GM12878 (cell line): ENCODE results near the gene PPP1R37. TPM values are rescaled to one million over a fixed set of nuclear protein-coding genes. Genes with fewer than 3 reads are reported as not detected.

Experiments used
- ATAC-seq: fragments of 200-7000 bp; cut with Tn5 transposase; 3 replicates; pipeline ENCODE4 v1.9.1; 2020; ENCODE audit warnings: mild to moderate bottlenecking, moderate library complexity
- BruUV-seq: library from RNA; stranded (reverse); fragments of 400-500 nt; replicated peaks from 2 replicates; lab custom pipeline; 2021; lab: Mats Ljungman, UMichigan
- CTCF ChIA-PET: fragments of 300-600 bp; sonication (Branson Sonifier 250); formaldehyde crosslinking; extraction: SDS; loops from one replicate; lab custom pipeline; 2021; ENCODE audit warnings: inconsistent platforms; lab: Yijun Ruan, JAX
- POLR2A ChIA-PET: fragments of 350-600 bp; formaldehyde crosslinking; extraction: SDS; loops from one replicate; lab custom pipeline; 2021; ENCODE audit warnings: inconsistent platforms; lab: Charles Lee
- RAD21 ChIA-PET: fragments of 300-600 bp; sonication (Branson Sonifier 250); formaldehyde crosslinking; loops from one replicate; lab custom pipeline; 2023; ENCODE audit warnings: antibody characterized with exemption; ENCODE audit not compliant: unreplicated experiment; lab: Charles Lee
- SMC1A ChIA-PET: fragments of 300-600 bp; sonication (Branson Sonifier 250); formaldehyde crosslinking; loops from one replicate; lab custom pipeline; 2023; ENCODE audit not compliant: unreplicated experiment, uncharacterized antibody; lab: Charles Lee
- DNase-seq: peaks from one replicate; pipeline ENCODE4 v3.0.0-alpha.2; 2011; ENCODE audit warnings: low read depth, low spot score
- FAIRE-seq: peaks from 3 replicates; lab custom pipeline; 2011; peaks lifted over from hg19 to GRCh38; lab: Jason Lieb, UNC
- H2AFZ ChIP-seq: 2 replicates; pipeline ENCODE4 v1.6.0; 2011; ENCODE audit warnings: low read depth, low read length, control low read depth; ENCODE audit not compliant: control insufficient read depth
- H3K27ac ChIP-seq: 2 replicates; pipeline ENCODE4 v1.5.1; 2011; ENCODE audit warnings: control low read depth; ENCODE audit not compliant: control insufficient read depth, insufficient read depth
- H3K27me3 ChIP-seq, 2 experiments: replicated peaks in 1 of 2; 2 replicates each; pipeline versions ENCODE4 v1.6.0 to v1.6.1; 2011; ENCODE audit warnings: low read length in 1 of 2; ENCODE audit not compliant: control insufficient read depth in 2 of 2, insufficient read depth in 2 of 2
- H3K36me3 ChIP-seq, 2 experiments: 2 replicates each; pipeline ENCODE4 v1.5.1; 2011; ENCODE audit warnings: low read length in 1 of 2; ENCODE audit not compliant: control insufficient read depth in 2 of 2, insufficient read depth in 2 of 2
- H3K4me1 ChIP-seq: 2 replicates; pipeline ENCODE4 v1.6.1; 2011; ENCODE audit warnings: mild to moderate bottlenecking, low read length, moderate library complexity, mixed read lengths; ENCODE audit not compliant: control insufficient read depth, insufficient read depth
- H3K4me2 ChIP-seq: 2 replicates; pipeline ENCODE4 v1.6.0; 2011; ENCODE audit warnings: control low read depth; ENCODE audit not compliant: control insufficient read depth, insufficient read depth
- H3K4me3 ChIP-seq: fragments of 200-600 bp; sonication (generic); 2 replicates; pipeline ENCODE4 v1.5.1; 2016
- H3K79me2 ChIP-seq: 2 replicates; pipeline ENCODE4 v1.6.0; 2011; ENCODE audit warnings: low read length; ENCODE audit not compliant: control insufficient read depth, insufficient read depth
- H3K9ac ChIP-seq: 2 replicates; pipeline ENCODE4 v1.8.0; 2011; ENCODE audit warnings: low read length, control low read depth, mixed read lengths; ENCODE audit not compliant: control insufficient read depth, insufficient read depth
- H3K9me3 ChIP-seq: replicated peaks from 3 replicates; pipeline ENCODE4 v1.5.1; 2011; ENCODE audit warnings: mild to moderate bottlenecking, low read length; ENCODE audit not compliant: control insufficient read depth, insufficient read depth
- H4K20me1 ChIP-seq: 2 replicates; pipeline ENCODE4 v1.6.0; 2011; ENCODE audit not compliant: control insufficient read depth, insufficient read depth
- ATF7 ChIP-seq: fragments of 450-650 bp; IDR thresholded peaks from 2 replicates; pipeline ENCODE4 v1.6.1; 2016; ENCODE audit warnings: low read depth, mild to moderate bottlenecking
- CREB1 ChIP-seq: IDR thresholded peaks from 2 replicates; pipeline ENCODE4 v1.6.1; 2012; ENCODE audit warnings: low read depth, mild to moderate bottlenecking, inconsistent platforms
- CREM ChIP-seq: IDR thresholded peaks from 2 replicates; pipeline ENCODE4 v1.6.1; 2014; ENCODE audit warnings: antibody characterized with exemption, low read depth
- FOS ChIP-seq: IDR thresholded peaks from 3 replicates; pipeline ENCODE4 v1.6.1; 2011; ENCODE audit warnings: borderline replicate concordance; ENCODE audit not compliant: insufficient read length; ENCODE audit errors: extremely low read depth
- HDAC6 ChIP-seq: fragments of 200-600 bp; sonication (generic); IDR thresholded peaks from one replicate; pipeline ENCODE4 v1.8.0; 2017; ENCODE audit warnings: antibody characterized with exemption; ENCODE audit not compliant: unreplicated experiment
- HSF1 ChIP-seq: fragments of 150-350 bp; IDR thresholded peaks from 2 replicates; pipeline ENCODE4 v1.6.1; 2014; ENCODE audit warnings: mild to moderate bottlenecking, low read depth, low read length
- MEF2B ChIP-seq: fragments of 450-650 bp; IDR thresholded peaks from 2 replicates; pipeline ENCODE4 v1.6.1; 2018; ENCODE audit warnings: mild to moderate bottlenecking, moderate library complexity; ENCODE audit not compliant: partially characterized antibody, poor library complexity, severe bottlenecking
- MTA3 ChIP-seq: IDR thresholded peaks from 2 replicates; pipeline ENCODE4 v1.6.1; 2012; ENCODE audit warnings: low read length, inconsistent platforms, borderline replicate concordance
- NKRF ChIP-seq: fragments of 450-650 bp; conservative IDR thresholded peaks from 2 replicates; pipeline ENCODE4 v1.6.1; 2017; ENCODE audit warnings: mild to moderate bottlenecking, moderate library complexity
- NRF1 ChIP-seq: conservative IDR thresholded peaks from 2 replicates; pipeline ENCODE4 v1.6.1; 2011; ENCODE audit warnings: mild to moderate bottlenecking, low read depth, low read length, improper control_type of control experiment
- PKNOX1 ChIP-seq: fragments of 450-650 bp; IDR thresholded peaks from 2 replicates; pipeline ENCODE4 v1.6.1; 2016; ENCODE audit warnings: mild to moderate bottlenecking
- POU2F2 ChIP-seq: IDR thresholded peaks from 3 replicates; pipeline ENCODE4 v1.6.1; 2011; ENCODE audit warnings: low read depth, mild to moderate bottlenecking, low read length, borderline replicate concordance
- REST ChIP-seq: IDR thresholded peaks from 2 replicates; pipeline ENCODE4 v1.6.1; 2012; ENCODE audit warnings: mild to moderate bottlenecking, low read depth, low read length
- SREBF1 ChIP-seq: IDR thresholded peaks from 2 replicates; pipeline ENCODE4 v1.6.1; 2012; ENCODE audit warnings: mild to moderate bottlenecking, low read length
- SRF ChIP-seq, 2 experiments: IDR thresholded peaks; 2 replicates each; pipeline ENCODE4 v1.6.1; 2011; ENCODE audit warnings: low read depth in 2 of 2, low read length in 2 of 2, mild to moderate bottlenecking in 1 of 2, moderate library complexity in 1 of 2
- STAT1 ChIP-seq: fragments of 450-650 bp; conservative IDR thresholded peaks from 2 replicates; pipeline ENCODE4 v1.6.1; 2014; ENCODE audit warnings: antibody characterized with exemption, mild to moderate bottlenecking
- WGBS: methylation state at CpG from one replicate; pipeline ENCODE4 v1.1.6; 2016; ENCODE audit warnings: low lambda C conversion rate; ENCODE audit not compliant: insufficient replicate concordance, insufficient coverage; ENCODE audit errors: missing lambda C conversion rate; 5-methylcytosine and 5-hydroxymethylcytosine counted together
- in situ Hi-C: fragments of 300-500 bp; cut with MboI; formaldehyde crosslinking; loops from 9 replicates; pipeline ENCODE4 v1.14.3; 2018; ENCODE audit warnings: mixed read lengths
- intact Hi-C: fragments of 100-400 bp; cut with micrococcal nuclease; formaldehyde crosslinking; loops from one replicate; pipeline ENCODE4 v1.14.2; 2022; ENCODE audit not compliant: unreplicated experiment
- polyA plus RNA-seq, 11 experiments: library from polyadenylated mRNA; depleted of rRNA in 4 of 11; unstranded in 6 of 11; stranded (reverse) in 5 of 11; fragments of >200 nt; fragmentation: Nextera tagmentation in 4 of 11; fragmentation: Illumina TruSeq in 1 of 11; extraction: Ambion mirVana in 4 of 11; extraction: Trizol in 1 of 11; gene quantifications; 1 replicate in 1 of 11; 2 replicates in 10 of 11; pipeline versions ENCODE4 v1.2.1 to v1.2.3, GENCODE V29; 2011 to 2016; ENCODE audit warnings: inconsistent platforms in 2 of 11, missing spikeins in 2 of 11, low read depth in 1 of 11
- total RNA-seq, 4 experiments: library from RNA; depleted of rRNA in 3 of 4; stranded (reverse); fragments of >200 nt in 3 of 4; fragmentation: Illumina TruSeq in 1 of 4; extraction: Trizol in 1 of 4; gene quantifications; 2 replicates each; pipeline versions ENCODE4 v1.2.1 to v1.2.3, GENCODE V29; 2013 to 2021

The PPP1R37 gene
- total and polyA plus RNA-seq, 10 of the 15 experiments (the other 5 are each of a cell fraction or from before 2014, with no cell fraction given): 0.09 to 21.3 (median 5.1) TPM; not detected in 1

GRCh38 chr19:45090606-45091005, 2.4 kb upstream of the PPP1R37 start:
- SMC1A ChIA-PET: interaction anchor here (1.7 to 2.4 kb wide), 4 partner anchors 10 to 88 kb away, joined by 4 to 7 read pairs (median 6); partner anchors contain the start of gene BLOC1S3
- H2AFZ ChIP-seq: no peak overlapping the region
- no peak overlapping the region for H3K9ac ChIP-seq
- peaks cover 8 to 15% of the 10 kb centered on the region in 2 experiments for H3K36me3 ChIP-seq
- intact Hi-C loops: loop anchor here (5.0 to 10.0 kb wide), 3 partner anchors 87 to 394 kb away; partner anchors contain the start of genes BLOC1S3 and TRAPPC6A
- no peak for ATAC-seq
- no peak for DNase-seq
- H3K27me3 ChIP-seq: no peaks in the 10 kb centered on the region
- POLR2A ChIA-PET: interaction anchor here (1.8 to 3.0 kb wide), 2 partner anchors 16 to 46 kb away, joined by 4 to 25 read pairs; no protein-coding TSS in a partner anchor
- no peaks in the 10 kb centered on the region for H4K20me1 ChIP-seq
- H3K9me3 ChIP-seq: peaks cover 2% of the 10 kb centered on the region; the same call in 2 of the 3 replicates
- peaks cover 34% of the 10 kb centered on the region for H3K79me2 ChIP-seq
- H3K4me1 ChIP-seq: peaks cover 9% of the 10 kb centered on the region
- no TSS peak for BruUV-seq
- no peak for FAIRE-seq
- RAD21 ChIA-PET: no interaction called here
- CTCF ChIA-PET: interaction anchor here (1.1 to 3.1 kb wide), 2 partner anchors 10 to 34 kb away, joined by 4 to 12 read pairs; no protein-coding TSS in a partner anchor
- H3K4me3 ChIP-seq: no peak overlapping the region
- in situ Hi-C loops: no loop called here
- no peak overlapping the region for H3K4me2 ChIP-seq
- 98% methylated on average over 5 of the region's 5 CpGs for WGBS
- no peak overlapping the region for H3K27ac ChIP-seq
- TF ChIP-seq HDAC6 (no peak), NKRF (no peak), POU2F2 (no peak), CREM (no peak), FOS (no peak), HSF1 (no peak), SRF (IDR thresholded peaks at IDR 0.05; ENCODE audit: low read depth in 2 of 2, low read length in 2 of 2) (no peak), STAT1 (no peak), SREBF1 (no peak), MEF2B (no peak), PKNOX1 (no peak), NRF1 (no peak), ATF7 (no peak), MTA3 (no peak), REST (no peak), CREB1 (no peak)
